Stimulated activated CD8-positive, alpha-beta memory T cell treated with anti-CD3 and anti-CD28 coated beads, Interleukin-2, amount 100 ng/mL, for 48 hours (primary cell): ENCODE measurements around the gene SLC2A10.
A peak's percentile ranks its signal among the peaks of the same experiment; 100 is the strongest.

Source experiments
- DNase-seq, 2 donors: peaks; one replicate each; pipeline ENCODE4 v3.0.0-alpha.2; 2020; ENCODE audit warnings: low read depth in 2 of 2

SLC2A10 gene

DNA sequence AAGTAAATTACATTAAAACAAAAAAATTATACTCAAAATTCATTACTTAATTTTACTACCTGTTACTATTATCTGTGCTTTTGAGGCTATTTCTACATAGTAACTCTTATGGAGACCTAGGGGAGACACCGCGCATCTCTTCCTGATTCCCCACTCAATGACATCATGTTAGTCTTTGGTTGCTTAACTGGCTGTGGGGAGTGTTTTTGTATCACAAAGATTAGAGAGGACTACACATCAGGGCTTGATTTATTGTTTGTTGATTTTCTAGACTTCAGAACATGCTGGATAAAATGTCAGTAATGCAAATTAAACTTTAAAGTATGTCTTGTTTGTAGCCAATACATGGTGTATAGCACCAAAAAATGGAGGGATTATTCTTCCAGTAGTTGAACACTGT lies 26.0 kb downstream of the SLC2A10 start:
- no peak for DNase-seq

DNA sequence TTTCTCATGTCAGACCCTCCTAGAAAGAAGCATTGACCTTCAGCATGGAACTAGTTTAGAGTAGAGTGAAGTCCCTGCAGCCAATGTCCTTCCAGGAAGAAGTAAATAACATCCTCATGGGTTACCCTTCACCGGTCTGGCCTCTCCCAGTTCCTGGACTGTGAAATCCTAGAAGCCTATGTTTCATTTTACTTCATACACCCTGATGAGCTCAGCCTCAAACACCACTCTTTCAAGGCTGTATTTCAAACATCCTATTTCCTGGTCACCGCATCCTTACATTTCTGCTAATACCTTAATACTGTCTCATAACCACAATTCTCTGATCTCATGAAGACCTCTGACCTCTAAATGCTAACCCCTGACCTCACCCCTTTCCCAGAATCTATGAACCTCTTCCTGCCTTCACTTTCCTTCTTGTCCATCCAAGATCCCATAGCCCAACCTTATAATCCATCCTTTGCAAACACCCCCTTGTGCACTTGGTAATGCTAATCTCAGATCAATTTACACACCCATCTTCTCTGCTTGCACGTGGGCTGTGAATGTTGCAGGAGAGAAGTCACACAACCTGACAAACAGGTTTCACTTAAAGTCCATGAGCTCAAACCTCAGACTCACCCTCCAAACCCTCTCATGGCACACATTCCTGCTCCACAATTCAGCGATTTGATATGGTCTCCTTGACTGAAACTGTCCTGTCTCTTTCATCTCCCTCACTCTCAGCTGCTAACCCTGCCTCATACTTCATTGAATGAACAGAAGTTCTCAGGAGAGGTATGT lies 30.2 kb downstream of the SLC2A10 start:
- no peak for DNase-seq

DNA sequence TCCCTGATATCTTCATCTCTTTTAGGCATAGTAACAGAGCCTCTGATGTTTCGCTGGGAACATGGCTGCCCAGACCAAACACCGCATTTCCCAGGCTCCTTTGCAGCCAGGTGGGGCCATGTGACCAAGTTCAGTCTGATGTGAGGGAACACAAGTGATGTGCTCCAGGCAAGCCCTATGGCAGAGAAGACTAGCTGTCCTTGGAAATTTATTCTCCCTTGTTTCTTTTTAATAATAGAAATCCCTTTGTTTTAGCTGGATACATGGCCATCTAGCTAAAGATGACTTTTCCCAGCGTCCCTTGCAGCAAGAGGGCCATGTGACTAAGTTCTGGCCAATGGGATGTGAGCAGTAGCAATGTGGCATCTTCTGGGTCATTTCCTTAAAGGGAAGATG lies 30.8 kb downstream of the SLC2A10 start:
- no peak for DNase-seq

DNA sequence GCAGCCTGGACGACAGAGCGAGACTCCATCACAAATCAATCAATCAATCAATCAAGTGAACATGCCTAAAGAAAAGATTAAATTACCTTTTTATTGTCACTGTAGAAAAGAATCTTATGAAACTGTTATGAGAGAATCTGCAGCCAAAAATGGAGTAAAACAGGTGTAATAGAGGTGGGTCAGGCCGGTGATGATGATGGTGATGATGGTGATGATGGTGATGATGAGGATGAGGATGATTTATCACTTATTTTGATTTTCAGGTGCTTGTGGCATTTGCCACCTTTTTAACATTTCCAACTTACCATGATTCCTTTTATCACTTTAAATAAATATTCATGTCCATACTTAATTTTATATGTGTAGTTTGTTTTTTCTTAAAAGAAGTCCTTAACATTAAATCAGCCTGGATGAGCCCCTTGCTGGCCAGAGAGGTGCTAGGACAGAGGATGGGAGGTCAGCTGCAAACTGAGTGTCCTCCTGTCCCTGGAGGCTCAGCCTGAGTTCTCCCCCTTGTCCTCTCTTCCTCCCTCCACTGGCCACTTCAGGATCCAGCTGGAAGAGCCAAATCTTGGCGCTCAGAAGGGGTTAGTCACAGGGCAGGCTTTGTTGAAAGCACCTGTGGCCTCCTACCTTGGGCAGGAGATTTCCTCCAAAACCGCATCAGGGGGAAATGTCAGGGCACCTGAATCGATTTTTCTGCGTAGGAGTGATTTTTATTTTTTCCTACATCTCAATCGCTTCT lies 32.6 kb downstream of the SLC2A10 start:
- no peak for DNase-seq

DNA sequence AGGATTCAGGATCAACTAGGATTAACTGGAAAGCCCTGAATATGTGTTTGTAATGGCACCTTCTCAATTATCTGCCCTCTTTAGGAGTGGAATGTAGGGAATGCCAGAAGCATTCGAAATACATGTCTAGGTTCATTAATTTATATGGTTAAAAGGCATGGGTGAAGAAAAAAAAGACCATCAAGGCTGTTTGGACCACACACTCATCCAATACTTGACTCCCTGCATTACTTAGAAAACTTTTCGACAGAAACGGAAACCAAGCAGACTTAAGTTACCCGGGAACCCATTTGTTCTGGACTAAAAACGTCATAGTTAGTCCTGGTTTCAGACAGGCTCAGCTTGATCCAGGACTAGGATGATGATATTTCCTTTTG lies 33.2 kb downstream of the SLC2A10 start:
- DNase-seq: no peak

DNA sequence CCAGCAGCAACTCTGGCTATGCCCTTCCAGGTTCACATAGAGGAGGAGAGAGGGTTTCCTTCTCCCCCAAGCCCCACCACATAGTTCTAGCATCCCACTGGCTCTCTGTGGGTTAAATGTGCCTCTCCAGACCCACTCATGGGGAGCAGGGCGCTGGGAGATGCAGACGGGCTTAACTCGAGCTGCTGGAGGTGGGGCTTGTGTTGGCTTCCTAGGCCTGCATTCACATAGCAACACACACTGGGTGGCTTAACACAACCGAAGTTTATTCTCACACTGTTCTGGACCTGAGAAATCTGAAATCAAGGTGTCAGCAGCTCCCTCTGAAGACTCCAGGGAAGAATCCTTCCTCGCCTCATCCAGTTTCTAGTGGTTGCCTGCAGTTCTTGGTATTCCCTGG lies 33.6 kb downstream of the SLC2A10 start:
- no peak for DNase-seq

DNA sequence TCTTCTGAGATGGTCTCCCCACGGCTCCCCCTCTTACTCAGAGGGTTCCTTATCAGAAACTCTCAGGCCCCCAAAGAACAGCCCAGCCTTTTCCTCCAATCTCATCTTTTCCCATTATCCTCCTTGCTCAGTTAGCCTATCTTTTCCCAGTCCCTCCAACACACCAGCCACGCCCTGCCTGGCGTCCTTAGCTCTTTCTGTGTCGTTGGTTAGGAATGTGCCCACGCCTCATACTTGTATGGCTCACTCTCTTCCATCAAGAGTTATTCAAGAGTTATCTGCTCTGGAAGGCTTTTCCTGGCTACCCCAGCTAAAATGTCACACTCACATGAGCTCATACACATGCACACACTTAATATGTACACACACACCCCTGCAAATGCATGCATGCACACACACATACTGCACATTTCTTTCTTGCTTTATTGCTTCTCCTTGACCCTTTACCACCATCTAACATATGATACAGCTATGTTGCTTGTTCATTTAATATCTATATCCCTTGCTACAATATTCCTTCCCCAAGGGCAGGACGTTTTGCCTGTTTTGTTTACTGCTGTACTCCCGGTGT lies 37.6 kb downstream of the SLC2A10 start:
- DNase-seq: no peak

DNA sequence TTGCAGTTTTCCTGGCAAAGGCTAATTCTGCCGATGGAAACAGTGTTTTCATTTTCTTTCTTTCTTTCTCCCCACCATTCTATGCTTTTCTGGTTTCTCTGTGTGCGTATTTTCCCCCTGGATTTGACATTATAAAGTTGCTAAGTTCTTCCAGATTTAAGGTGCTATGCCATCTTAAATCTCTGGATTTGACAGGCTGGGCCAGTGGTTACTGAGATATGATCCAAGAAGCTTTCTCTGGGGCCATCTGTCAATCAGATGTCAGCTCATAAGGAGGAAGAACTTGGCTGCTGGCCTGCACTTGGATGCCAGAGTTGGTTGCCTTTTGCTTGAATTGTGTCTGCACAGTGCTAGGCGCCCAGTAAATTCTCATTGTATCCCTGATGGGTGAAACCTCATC lies 39.7 kb downstream of the SLC2A10 start:
- no peak for DNase-seq

DNA sequence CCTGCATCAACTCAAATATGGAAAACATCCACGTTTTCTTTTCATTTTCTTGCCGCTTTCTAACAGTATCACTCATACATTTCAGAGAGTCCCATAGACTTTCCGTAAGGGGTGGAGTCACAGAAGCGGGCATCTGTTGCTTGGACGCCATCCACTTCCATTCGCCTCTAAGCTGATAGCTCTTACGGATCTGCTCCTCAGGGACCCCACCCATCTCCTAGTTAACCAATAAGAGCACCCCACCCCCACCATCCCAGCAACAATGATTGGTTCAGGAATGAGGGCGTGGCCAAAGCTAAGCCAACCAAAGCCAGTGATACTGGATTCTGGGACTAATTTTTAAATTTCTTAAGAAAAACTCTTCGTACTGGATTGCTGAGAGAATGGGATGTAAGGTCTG lies 42.4 kb downstream of the SLC2A10 start:
- DNase-seq: no peak

DNA sequence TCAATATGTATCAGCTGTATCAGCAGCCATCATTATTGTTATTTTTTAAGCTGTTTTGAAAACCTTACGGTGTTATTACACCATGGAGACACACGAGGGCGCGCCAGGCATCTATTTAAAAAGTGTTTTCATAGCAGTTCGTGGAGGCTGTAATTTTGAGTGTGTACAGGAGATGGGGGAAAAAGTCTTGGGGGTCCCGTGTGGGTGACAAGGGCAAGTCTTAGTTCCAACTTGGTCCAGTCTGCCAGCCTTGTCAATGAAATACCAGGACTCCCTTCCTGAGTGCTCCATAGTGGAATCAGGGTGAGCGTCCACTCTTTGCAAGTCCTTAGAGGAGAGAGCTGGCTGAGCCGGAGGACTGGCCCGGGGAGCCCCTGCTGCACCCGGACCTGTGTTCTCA lies 43.3 kb downstream of the SLC2A10 start:
- DNase-seq: peak; percentile 26 to 48

DNA sequence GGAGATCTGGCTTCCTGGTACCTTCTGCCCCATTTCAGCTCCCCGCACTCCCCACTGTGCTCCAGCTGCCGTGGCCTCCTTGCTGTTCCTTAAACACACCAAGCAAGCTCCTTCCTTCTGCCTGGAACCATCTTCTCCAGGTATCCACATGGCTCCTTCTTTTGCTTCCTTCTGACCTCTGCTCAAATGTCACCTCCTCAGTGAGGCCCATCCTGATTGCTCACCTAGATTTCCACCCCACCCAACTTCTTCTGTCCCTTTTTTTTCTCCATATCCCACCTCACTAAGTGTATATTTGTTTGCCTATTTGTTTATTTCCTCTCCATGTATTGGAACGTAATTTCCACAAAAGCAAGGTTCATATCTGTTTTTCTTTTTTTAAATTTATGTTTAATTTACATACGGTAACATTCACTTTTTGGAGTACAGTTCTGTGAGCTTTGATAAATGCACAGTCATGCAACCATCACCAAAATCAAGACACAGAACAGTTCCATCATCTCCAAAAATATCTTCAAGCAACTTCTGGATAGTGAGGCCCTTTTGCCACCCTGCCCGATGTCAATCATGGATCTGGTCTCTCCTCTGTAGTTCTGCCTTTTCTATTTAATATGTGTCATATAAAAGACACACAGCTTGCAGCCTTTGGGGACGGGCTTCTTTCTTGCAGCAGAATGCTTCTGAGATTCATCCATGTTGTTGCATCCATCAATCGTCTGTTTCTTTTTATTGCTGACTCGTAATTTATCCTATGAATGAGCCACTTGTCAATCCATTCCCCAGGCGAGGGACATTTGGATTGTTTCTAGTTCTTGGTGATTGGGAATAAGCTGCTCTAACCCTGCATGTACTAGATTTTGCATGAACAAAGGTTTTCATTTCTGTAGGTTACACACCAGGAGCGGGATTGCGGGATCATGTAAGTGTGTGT lies 46.3 kb downstream of the SLC2A10 start:
- DNase-seq: no peak

DNA sequence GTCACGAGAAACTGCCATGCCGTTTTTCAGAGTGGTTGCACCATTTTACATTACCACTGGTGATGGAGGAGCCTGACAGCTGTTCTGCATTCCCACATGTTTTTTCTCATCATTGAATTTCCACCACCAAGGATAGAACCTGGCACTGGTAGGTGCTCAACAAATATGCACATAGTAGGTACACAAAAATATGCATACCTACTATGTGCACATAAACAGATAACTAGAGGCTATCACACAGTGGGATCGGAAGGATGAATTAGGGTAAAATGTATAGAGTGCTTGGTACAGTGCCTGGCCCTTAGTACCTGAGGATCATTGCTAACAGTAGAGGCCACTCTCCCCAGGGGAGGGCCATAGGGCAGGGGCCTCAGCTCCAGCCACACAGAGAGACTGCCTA lies 47.0 kb downstream of the SLC2A10 start:
- no peak for DNase-seq

DNA sequence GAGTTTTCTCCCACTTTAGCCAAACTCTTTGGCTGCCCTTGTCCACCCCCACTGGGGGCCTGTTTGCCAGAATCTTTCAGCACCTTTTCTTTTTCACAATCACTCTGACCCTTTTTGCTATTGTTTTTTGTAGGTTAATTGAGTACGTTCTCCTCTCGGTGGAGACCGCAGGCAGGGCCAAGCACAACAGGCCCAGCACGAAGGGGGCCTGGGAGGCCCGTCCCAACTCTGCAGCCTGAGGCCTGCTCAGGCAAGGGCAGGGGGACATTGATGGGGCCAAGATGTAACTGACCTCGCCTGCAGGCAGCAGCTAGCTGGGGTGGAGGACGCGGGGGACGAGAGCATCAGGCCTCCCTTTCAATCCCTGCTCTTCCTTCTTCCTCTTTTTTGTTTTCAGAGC lies 47.7 kb downstream of the SLC2A10 start:
- DNase-seq: no peak

DNA sequence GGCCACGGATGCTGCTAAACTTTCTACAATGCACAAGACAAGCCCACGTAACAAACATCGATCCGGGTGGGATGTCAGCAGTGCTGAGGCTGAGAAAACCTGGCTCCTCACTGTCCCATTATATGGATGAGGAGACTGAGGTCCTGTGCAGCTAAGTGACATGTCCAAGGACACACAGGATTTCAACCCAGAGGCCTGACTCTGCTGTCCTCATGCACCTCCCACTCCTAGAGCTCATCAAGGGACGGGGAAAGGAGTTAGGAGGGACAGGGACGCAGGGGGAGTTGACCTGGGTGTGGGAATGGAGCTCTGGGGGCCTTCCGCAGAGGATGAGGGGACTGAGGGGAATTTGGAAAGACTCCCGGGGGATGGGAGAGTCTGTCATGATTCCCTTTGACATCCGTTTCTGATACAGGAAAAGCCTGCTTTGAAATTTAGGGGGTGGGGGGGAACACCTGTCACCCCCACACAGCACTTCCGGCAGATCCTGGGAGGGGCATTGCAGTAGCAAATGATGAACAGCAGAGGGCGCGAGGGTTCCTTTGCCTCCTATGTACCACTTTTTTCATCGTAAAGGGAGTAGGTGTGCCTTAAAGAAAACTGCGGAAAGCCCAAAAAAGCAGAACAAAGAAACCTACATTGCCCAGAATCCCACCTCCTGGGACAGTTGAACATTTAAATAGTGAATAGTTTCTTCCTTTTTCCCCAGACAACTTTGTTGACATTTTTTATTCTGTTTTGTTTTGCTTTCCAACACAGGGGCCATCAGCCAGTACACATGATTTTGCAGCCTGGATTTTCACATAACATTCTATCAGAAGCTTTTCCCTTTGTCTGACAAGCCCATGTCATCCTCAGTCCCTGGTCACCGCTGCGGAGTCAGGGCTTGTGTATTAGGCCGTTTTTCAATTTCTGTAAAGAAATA lies 48.6 kb downstream of the SLC2A10 start:
- peak; percentile 27 to 43 for DNase-seq

DNA sequence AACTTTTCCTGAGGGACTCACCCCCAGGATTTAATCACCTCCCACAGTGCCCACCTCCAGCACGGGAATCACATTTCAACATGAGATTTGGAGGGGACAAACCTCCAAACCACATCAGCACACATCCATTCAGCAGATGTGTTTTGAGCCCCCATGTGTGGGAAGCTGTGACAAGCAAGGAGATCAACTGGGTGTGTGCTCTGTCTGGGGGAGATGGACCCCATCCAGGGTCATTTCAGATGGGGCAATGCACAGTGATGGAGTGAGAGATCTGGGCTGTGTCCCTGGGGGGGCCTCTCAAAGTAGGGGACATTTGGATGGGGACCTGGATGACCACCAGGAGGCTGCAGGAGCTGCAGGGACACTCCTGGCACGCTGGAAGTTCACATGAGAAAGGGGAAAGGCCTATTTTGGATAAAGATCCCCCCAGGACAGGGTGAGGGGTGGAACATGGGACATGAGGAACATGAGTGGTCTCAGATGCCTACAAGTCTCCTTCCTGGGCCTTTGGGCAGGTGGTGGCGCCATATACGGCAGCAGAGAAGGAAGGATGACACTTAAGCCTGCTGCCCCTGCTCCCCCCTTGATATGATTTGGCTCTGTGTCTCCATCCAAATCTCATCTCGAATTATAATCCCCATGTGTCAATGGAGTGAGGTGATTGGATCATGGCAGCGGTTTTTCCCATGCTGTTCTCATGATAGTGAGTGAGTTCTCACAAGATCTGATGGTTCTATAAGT lies 49.6 kb downstream of the SLC2A10 start:
- no peak for DNase-seq

DNA sequence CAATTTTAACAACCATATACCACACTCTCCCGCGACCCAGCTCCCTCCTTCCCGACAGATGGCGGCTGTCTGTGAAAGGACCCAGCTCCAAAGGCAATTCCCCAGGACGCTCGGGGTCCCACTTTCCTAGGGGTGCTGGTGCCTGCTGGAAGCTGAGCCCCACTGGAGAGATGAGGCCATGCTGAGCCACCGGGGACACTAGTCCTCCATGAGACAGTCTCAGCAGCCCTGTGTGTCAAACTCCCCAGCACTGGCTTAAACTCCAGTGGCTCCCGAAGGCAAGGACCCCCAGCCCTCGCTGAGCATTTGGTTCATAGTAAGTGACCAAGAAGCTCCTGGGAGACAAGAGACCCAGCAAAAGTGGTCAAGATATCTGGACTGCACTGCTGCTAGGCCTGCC lies 52.1 kb downstream of the SLC2A10 start:
- no peak for DNase-seq

DNA sequence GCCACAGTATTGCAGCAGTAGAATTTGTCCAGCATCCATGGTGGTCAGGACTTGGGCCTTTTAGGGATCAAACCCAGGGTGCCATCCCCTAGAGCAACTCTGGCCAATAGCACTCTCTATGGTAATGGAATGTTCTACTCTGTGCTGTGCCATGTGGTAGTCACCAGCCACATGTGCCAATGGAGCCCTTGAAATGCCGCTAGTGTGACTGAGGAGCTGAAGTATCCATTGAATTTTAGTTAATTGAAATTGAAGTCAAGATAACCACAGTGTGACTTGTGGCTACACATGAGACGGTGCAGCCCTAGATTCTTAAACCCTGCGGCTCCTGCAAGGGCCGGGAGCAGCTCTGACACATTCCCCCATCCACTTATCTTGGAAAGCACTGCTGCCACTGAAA lies 54.6 kb downstream of the SLC2A10 start:
- no peak for DNase-seq

DNA sequence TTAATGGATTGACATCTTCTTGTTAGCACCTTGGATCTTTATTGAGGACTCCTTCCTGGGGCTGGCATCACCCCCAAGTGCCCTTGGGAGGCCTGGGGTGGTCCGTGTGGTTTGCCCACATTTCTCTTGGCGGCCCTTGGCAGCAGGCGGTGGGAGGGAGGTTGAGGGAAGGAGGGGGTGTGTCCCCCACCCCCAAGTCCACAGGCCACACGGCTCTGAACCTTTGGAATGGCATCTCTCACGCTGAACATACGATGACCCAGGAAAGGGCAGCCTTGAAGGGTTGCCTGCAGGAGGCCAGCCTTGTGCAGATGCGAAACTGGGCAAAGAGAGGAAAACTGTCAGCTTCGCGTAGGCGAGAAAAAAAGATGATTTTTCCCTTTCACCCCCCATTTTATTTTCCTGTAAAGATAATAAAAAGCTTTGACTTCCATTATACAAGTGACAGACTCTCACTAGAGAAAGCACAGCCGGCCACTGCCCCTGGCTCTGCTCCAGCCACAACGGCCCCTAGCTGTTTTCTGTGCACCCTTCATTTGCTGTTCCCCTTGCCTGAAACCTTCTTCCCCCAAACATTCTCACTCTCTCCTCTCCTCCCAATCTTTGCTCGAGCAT lies 56.2 kb downstream of the SLC2A10 start:
- DNase-seq: no peak

DNA sequence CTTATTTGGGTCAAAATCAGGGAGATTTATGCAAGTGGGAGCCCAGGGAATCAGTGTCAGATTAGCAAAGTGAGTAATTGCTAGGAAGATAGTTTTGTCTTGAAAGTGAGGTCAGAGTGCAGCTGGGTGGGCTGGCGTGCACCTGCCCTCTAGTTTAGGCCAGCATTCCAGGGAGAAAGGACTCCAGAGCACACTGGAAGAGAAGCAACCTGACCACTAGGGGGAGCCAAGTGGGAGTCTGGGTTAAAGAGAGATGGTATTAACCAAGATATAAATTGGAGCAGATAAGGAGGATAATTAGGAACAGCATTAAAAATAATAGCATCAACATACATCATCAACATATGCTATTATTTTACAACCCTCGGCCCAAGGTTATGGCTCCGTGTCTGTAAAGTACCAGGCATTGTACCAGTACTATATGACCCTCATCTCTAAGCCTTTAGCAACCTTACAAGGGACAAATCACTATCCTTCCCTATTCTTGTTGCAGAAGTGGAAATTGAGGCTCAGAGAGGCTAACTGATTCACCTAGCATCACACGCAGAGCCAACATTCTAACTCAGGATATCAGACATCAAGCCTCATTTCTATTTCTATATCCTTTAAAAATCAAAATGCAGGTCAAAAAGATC lies 57.8 kb downstream of the SLC2A10 start:
- DNase-seq: peak in 1 of 2 donors; percentile 3
